SK-N-SH treated with all-trans-retinoic acid at 6 μM for 48 hours (cell line): Measurements from ENCODE around the gene LRRC10B.
A peak's percentile ranks its signal among the peaks of the same experiment; 100 is the strongest.

Experiments used
- ATAC-seq: fragments of 200-7000 bp; cut with Tn5 transposase; 3 replicates; pipeline ENCODE4 v1.9.1; 2020; ENCODE audit warnings: mild to moderate bottlenecking, moderate library complexity
- ARNTL ChIP-seq: fragments of 450-650 bp; formaldehyde crosslinking; IDR thresholded peaks from 2 replicates; pipeline ENCODE4 v1.5.0; 2020; ENCODE audit warnings: low read depth, mild to moderate bottlenecking, moderate library complexity, borderline replicate concordance
- BACH2 ChIP-seq: fragments of 250-450 bp; sonication (Bioruptor Pico); IDR thresholded peaks from 2 replicates; pipeline ENCODE4 v1.9.0; 2021; ENCODE audit warnings: mild to moderate bottlenecking, borderline replicate concordance
- CSDC2 ChIP-seq: fragments of 250-450 bp; sonication (Bioruptor Pico); IDR thresholded peaks from 2 replicates; pipeline ENCODE4 v1.5.0; 2020; ENCODE audit warnings: mild to moderate bottlenecking, moderate library complexity
- GLIS3 ChIP-seq: fragments of 250-450 bp; sonication (Bioruptor Pico); IDR thresholded peaks from 2 replicates; pipeline ENCODE4 v1.5.0; 2020; ENCODE audit warnings: mild to moderate bottlenecking, moderate library complexity
- ISL1 ChIP-seq: fragments of 250-450 bp; sonication (Bioruptor Pico); IDR thresholded peaks from 2 replicates; pipeline ENCODE4 v2.1.2; 2022; ENCODE audit warnings: mild to moderate bottlenecking, moderate library complexity
- OSR1 ChIP-seq: fragments of 250-450 bp; sonication (Bioruptor Pico); IDR thresholded peaks from 2 replicates; pipeline ENCODE4 v1.8.0; 2022; ENCODE audit warnings: moderate library complexity, mild to moderate bottlenecking, inconsistent platforms
- RARB ChIP-seq: fragments of 250-450 bp; sonication (Bioruptor Pico); IDR thresholded peaks from 2 replicates; pipeline ENCODE4 v1.8.0; 2021; ENCODE audit warnings: mild to moderate bottlenecking, moderate library complexity
- SNAI2 ChIP-seq: fragments of 250-450 bp; sonication (Bioruptor Pico); IDR thresholded peaks from 2 replicates; pipeline ENCODE4 v1.5.0; 2020; ENCODE audit warnings: mild to moderate bottlenecking, moderate library complexity
- TCF4 ChIP-seq: fragments of 250-450 bp; sonication (Bioruptor Pico); IDR thresholded peaks from 2 replicates; pipeline ENCODE4 v1.8.0; 2021; ENCODE audit warnings: mild to moderate bottlenecking, moderate library complexity, borderline replicate concordance
- TOX ChIP-seq: fragments of 250-450 bp; sonication (Bioruptor Pico); IDR thresholded peaks from 2 replicates; pipeline ENCODE4 v1.8.0; 2021; ENCODE audit warnings: mild to moderate bottlenecking, moderate library complexity, borderline replicate concordance
- ZFP3 ChIP-seq: fragments of 250-450 bp; sonication (Bioruptor Pico); IDR thresholded peaks from 2 replicates; pipeline ENCODE4 v1.5.0; 2020; ENCODE audit warnings: mild to moderate bottlenecking, moderate library complexity
- ZFP30 ChIP-seq: fragments of 450-650 bp; formaldehyde crosslinking; IDR thresholded peaks from 2 replicates; pipeline ENCODE4 v1.5.0; 2022; ENCODE audit warnings: mild to moderate bottlenecking, moderate library complexity
- ZNF565 ChIP-seq: fragments of 450-650 bp; formaldehyde crosslinking; conservative IDR thresholded peaks from 2 replicates; pipeline ENCODE4 v1.5.0; 2020; ENCODE audit warnings: low read depth, mild to moderate bottlenecking, moderate library complexity
- ZNF70 ChIP-seq: fragments of 450-650 bp; formaldehyde crosslinking; IDR thresholded peaks from 2 replicates; pipeline ENCODE4 v1.5.0; 2020; ENCODE audit warnings: mild to moderate bottlenecking, moderate library complexity
- ZNF8 ChIP-seq: fragments of 450-650 bp; formaldehyde crosslinking; IDR thresholded peaks from 2 replicates; pipeline ENCODE4 v1.5.0; 2020; ENCODE audit warnings: mild to moderate bottlenecking, moderate library complexity
- TF ChIP-seq, protein P1 (sequence below): fragments of 250-450 bp; sonication (Bioruptor Pico); IDR thresholded peaks from 2 replicates; pipeline ENCODE4 v1.8.0; 2021; ENCODE audit warnings: low read depth, mild to moderate bottlenecking, moderate library complexity, borderline replicate concordance
- TF ChIP-seq, protein P2 (sequence below): fragments of 250-450 bp; sonication (Bioruptor Pico); IDR thresholded peaks from 2 replicates; pipeline ENCODE4 v1.5.0; 2020; ENCODE audit warnings: mild to moderate bottlenecking, moderate library complexity
- TF ChIP-seq, protein P3 (sequence below): fragments of 250-450 bp; sonication (Bioruptor Pico); IDR thresholded peaks from 2 replicates; pipeline ENCODE4 v1.5.1; 2021; ENCODE audit warnings: mild to moderate bottlenecking, moderate library complexity
- TF ChIP-seq, protein P4 (sequence below): fragments of 250-450 bp; sonication (Bioruptor Pico); IDR thresholded peaks from 2 replicates; pipeline ENCODE4 v1.5.1; 2020; ENCODE audit warnings: low read depth, mild to moderate bottlenecking, moderate library complexity

Gene LRRC10B

DNA sequence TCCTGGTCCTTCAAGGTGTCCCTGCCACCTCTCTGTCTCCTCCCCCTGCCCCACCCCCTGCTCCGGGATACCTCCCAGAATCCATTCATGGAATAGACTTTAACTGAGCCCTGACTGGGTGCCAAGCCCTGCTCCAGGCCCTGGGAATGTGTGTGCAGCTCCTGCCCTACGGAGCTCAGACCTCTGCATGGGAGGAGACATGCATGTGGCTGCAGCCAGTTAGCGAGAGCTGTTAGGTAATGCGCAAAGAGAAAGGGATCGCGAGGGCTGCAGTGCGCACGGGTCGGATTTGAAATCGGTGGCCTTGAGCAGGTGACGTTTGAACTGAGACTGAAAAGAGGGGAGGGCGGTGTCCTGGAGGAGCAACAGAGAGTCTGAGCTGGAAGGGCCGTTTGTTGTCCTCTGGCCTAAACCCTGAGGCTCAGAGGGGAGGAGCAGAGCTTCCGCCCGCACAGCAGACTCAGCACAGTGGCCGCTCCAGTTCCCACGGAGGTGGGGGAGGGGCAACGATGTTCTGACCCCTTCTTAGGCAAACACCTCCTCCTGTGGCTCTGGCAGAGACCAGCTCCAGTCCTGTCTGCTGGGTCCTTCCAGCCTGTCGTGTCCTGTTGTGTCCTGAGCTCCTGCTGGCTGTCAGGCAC lies 19.8 kb upstream of the LRRC10B start:
- TF ChIP-seq, protein P1, sequence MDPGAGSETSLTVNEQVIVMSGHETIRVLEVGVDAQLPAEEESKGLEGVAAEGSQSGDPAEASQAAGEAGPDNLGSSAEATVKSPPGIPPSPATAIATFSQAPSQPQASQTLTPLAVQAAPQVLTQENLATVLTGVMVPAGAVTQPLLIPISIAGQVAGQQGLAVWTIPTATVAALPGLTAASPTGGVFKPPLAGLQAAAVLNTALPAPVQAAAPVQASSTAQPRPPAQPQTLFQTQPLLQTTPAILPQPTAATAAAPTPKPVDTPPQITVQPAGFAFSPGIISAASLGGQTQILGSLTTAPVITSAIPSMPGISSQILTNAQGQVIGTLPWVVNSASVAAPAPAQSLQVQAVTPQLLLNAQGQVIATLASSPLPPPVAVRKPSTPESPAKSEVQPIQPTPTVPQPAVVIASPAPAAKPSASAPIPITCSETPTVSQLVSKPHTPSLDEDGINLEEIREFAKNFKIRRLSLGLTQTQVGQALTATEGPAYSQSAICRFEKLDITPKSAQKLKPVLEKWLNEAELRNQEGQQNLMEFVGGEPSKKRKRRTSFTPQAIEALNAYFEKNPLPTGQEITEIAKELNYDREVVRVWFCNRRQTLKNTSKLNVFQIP (CRISPR knock-in tag), result no peak
- TF ChIP-seq, protein P2, sequence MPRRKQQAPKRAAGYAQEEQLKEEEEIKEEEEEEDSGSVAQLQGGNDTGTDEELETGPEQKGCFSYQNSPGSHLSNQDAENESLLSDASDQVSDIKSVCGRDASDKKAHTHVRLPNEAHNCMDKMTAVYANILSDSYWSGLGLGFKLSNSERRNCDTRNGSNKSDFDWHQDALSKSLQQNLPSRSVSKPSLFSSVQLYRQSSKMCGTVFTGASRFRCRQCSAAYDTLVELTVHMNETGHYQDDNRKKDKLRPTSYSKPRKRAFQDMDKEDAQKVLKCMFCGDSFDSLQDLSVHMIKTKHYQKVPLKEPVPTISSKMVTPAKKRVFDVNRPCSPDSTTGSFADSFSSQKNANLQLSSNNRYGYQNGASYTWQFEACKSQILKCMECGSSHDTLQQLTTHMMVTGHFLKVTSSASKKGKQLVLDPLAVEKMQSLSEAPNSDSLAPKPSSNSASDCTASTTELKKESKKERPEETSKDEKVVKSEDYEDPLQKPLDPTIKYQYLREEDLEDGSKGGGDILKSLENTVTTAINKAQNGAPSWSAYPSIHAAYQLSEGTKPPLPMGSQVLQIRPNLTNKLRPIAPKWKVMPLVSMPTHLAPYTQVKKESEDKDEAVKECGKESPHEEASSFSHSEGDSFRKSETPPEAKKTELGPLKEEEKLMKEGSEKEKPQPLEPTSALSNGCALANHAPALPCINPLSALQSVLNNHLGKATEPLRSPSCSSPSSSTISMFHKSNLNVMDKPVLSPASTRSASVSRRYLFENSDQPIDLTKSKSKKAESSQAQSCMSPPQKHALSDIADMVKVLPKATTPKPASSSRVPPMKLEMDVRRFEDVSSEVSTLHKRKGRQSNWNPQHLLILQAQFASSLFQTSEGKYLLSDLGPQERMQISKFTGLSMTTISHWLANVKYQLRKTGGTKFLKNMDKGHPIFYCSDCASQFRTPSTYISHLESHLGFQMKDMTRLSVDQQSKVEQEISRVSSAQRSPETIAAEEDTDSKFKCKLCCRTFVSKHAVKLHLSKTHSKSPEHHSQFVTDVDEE, result no peak
- TF ChIP-seq OSR1 (CRISPR knock-in tag) (no peak), ARNTL (CRISPR knock-in tag) (no peak), RARB (CRISPR knock-in tag) (no peak), TCF4 (CRISPR knock-in tag) (no peak), ZNF70 (CRISPR knock-in tag) (no peak), ZNF8 (CRISPR knock-in tag) (no peak), ZFP30 (CRISPR knock-in tag) (no peak)
- TF ChIP-seq, protein P3, sequence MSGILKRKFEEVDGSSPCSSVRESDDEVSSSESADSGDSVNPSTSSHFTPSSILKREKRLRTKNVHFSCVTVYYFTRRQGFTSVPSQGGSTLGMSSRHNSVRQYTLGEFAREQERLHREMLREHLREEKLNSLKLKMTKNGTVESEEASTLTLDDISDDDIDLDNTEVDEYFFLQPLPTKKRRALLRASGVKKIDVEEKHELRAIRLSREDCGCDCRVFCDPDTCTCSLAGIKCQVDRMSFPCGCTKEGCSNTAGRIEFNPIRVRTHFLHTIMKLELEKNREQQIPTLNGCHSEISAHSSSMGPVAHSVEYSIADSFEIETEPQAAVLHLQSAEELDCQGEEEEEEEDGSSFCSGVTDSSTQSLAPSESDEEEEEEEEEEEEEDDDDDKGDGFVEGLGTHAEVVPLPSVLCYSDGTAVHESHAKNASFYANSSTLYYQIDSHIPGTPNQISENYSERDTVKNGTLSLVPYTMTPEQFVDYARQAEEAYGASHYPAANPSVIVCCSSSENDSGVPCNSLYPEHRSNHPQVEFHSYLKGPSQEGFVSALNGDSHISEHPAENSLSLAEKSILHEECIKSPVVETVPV (CRISPR knock-in tag), result no peak
- no peak for ATAC-seq

DNA sequence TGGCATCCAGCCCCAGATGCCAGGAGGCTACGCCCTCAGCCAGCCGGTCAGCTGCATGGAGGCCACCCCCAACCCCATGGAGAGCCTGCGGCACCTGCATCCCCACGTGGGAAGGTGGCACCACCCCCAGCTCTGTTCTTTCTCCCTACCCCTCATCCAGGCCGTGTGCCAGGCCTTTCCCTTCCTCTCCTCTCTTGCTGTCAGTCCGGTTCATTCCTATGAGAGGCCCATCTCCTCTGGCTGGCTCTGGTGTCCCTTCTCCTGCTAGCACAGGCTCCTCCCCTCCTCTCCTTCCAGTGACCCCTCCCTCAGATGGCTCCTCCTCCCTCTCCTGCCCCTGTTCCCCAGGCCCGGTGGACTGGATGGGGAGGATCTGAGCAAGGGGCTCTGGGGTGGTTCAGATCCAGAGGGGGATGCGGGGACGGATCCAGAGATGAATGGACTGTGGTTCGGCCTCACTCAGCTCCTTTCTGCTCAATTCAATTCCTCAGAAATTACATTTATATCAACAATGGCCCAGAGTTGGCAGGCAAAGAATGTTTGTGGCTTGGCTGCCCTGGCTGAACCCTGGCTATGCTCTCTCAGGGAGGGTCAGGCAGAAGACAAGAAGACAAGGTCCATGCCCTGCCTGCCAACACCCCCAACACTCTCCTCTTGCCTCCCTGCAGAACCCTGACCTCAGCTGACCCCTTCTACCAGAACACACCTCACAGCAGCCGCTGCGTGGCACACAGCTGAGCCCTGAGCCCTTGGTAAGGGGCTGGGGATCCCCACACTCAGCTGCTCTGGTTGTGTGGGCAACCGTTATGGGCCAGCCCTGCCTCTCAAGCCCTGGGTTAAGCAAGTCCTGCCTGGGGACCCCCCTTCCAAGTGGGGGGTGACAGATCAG lies 18.5 kb upstream of the LRRC10B start:
- TF ChIP-seq TCF4 (CRISPR knock-in tag), result no peak
- TF ChIP-seq GLIS3 (CRISPR knock-in tag), result no peak
- no peak for TF ChIP-seq ZFP3 (CRISPR knock-in tag)
- TF ChIP-seq TOX, result no peak
- TF ChIP-seq, protein P4, sequence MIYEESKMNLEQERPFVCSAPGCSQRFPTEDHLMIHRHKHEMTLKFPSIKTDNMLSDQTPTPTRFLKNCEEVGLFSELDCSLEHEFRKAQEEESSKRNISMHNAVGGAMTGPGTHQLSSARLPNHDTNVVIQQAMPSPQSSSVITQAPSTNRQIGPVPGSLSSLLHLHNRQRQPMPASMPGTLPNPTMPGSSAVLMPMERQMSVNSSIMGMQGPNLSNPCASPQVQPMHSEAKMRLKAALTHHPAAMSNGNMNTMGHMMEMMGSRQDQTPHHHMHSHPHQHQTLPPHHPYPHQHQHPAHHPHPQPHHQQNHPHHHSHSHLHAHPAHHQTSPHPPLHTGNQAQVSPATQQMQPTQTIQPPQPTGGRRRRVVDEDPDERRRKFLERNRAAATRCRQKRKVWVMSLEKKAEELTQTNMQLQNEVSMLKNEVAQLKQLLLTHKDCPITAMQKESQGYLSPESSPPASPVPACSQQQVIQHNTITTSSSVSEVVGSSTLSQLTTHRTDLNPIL (CRISPR knock-in tag), result no peak
- no peak for TF ChIP-seq SNAI2
- no peak for TF ChIP-seq ZNF565 (CRISPR knock-in tag)
- TF ChIP-seq ARNTL (CRISPR knock-in tag), result no peak
- TF ChIP-seq, protein P1 (CRISPR knock-in tag), result no peak
- no peak for TF ChIP-seq RARB (CRISPR knock-in tag)
- TF ChIP-seq OSR1 (CRISPR knock-in tag), result no peak
- no peak for TF ChIP-seq BACH2 (CRISPR knock-in tag)
- TF ChIP-seq, protein P2, result no peak
- TF ChIP-seq ZNF70 (CRISPR knock-in tag), result no peak
- TF ChIP-seq ZNF8 (CRISPR knock-in tag), result no peak
- no peak for TF ChIP-seq CSDC2
- TF ChIP-seq ISL1 (CRISPR knock-in tag), result no peak
- peak; percentile 81 for ATAC-seq
